Esophagus squamous epithelium (tissue), 4 donors: Measurements from ENCODE around the gene EHD4.

Source experiments
- CTCF ChIP-seq, 6 experiments: fragments of 450-650 bp in 4 of 6; fragments of 200-600 bp in 2 of 6; sonication (generic) in 2 of 6; IDR thresholded peaks; one replicate each; pipeline ENCODE4 v1.5.1; 2016 to 2019; ENCODE audit warnings: antibody characterized with exemption in 6 of 6, mild to moderate bottlenecking in 4 of 6, moderate library complexity in 4 of 6
- POLR2A ChIP-seq, 4 donors: fragments of 450-650 bp; IDR thresholded peaks; one replicate each; pipeline ENCODE4 v1.6.1; 2017; ENCODE audit warnings: antibody characterized with exemption in 4 of 4, mild to moderate bottlenecking in 4 of 4, moderate library complexity in 3 of 4

GRCh38 chr15:41847206-41847605, 125.2 kb downstream of the EHD4 start:
- TF ChIP-seq CTCF (IDR thresholded peaks at IDR 0.05) (no peak), POLR2A (IDR thresholded peaks at IDR 0.05) (no peak)
